ENCODE measurements around the gene APH1B.

DNA sequence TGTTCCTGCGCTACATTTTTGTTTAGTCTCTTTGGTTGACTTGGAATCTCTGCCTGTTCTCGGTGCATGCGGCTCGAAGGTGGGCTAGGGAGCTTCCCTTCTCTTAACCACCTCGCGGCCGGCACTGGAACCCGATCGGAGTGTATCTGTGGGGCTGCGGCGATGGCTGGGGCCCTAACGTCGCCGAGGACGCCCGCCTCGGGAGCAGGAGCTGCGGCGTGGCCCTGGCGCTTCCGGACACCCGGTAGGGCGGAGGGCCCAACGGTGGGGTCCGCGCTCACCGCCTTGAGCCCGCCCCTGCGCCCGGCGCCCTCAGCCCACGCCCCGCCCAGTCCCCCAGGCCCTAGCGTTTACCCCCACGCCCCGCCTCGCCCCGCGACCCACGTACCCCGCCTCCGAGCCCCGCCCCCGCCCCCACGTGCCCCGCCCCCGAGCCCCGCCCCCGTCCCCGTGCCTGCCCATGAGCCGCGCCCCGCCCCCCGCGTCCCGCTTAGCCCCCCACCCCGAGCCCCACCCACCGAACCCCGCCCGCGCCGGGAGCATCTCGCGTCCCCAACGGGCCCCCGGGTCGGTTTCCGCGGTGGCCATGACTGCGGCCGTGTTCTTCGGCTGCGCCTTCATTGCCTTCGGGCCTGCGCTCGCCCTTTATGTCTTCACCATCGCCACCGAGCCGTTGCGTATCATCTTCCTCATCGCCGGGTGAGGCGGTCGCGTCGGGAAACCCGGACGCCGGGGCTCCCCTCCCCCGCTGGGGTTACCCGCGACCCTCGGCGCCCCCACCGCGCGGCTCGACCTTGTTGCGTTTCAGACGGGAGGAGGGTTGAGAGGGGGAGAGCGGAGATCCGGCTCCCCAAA lies at the start of gene APH1B:
- TF ChIP-seq, protein P1, sequence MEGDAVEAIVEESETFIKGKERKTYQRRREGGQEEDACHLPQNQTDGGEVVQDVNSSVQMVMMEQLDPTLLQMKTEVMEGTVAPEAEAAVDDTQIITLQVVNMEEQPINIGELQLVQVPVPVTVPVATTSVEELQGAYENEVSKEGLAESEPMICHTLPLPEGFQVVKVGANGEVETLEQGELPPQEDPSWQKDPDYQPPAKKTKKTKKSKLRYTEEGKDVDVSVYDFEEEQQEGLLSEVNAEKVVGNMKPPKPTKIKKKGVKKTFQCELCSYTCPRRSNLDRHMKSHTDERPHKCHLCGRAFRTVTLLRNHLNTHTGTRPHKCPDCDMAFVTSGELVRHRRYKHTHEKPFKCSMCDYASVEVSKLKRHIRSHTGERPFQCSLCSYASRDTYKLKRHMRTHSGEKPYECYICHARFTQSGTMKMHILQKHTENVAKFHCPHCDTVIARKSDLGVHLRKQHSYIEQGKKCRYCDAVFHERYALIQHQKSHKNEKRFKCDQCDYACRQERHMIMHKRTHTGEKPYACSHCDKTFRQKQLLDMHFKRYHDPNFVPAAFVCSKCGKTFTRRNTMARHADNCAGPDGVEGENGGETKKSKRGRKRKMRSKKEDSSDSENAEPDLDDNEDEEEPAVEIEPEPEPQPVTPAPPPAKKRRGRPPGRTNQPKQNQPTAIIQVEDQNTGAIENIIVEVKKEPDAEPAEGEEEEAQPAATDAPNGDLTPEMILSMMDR (conservative IDR thresholded peaks at IDR 0.05) = no peak
- TF ChIP-seq EZH2 (IDR thresholded peaks at IDR 0.05; ENCODE audit: low read depth) = no peak
